ENCODE results near the gene STIM1. TPM values are rescaled to one million over a fixed set of nuclear protein-coding genes. Genes with fewer than 3 reads are reported as not detected.

STIM1 gene
- total RNA-seq, 1 experiment from 2014 or later: 15.2 TPM

DNA sequence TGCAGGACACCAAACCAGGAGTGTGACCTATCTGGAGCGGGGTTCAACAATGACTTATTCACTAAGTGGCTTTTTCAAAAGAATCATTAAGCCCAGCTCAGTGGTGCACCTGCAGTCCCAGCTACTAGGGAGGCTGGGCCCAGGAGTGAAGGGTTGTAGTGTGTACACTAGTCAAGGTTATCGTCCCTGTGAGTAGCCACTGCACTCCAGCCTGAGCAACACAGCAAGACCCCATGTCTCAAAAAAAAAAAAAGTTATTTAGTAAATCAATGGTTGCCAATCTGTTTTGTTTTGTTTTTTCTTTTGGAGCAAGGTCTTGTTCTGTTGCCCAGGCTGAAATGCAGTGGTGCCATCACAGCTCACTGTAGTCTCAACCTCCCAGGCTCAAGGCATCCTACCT lies 22.6 kb upstream of the STIM1 start:
- H3K27ac Mint-ChIP-seq: peak overlapping the region in 1 of 3 experiments; percentile 48; a peak in 1 of 7 replicates
- H2BK15ac ChIP-seq (ENCODE audit: low read depth, low read length): no peak overlapping the region
- H2BK20ac ChIP-seq (ENCODE audit: low read depth, low read length, poor library complexity, severe bottlenecking): no peak overlapping the region
- no peak overlapping the region for H3K14ac ChIP-seq (ENCODE audit: insufficient read depth, low read length)
- H3K36me3 Mint-ChIP-seq (ENCODE audit: insufficient read depth in 1 of 3, low read depth in 3 of 3): peaks cover 25 to 38% (median 26%) of the 10 kb centered on the region in 3 experiments
- no peak overlapping the region for H3K27ac ChIP-seq (ENCODE audit: insufficient read length, low read depth, low read length)
- H3K9me3 Mint-ChIP-seq: no peaks in the 10 kb centered on the region
- no peak overlapping the region for H2AK5ac ChIP-seq (ENCODE audit: insufficient read length, low read length)
- H3K4me2 ChIP-seq (ENCODE audit: insufficient read depth, insufficient read length, low read length): no peak overlapping the region
- no peaks in the 10 kb centered on the region for H3K23me2 ChIP-seq (ENCODE audit: insufficient read length, low read depth, low read length, poor library complexity, severe bottlenecking)
- no peak overlapping the region for H3K23ac ChIP-seq (ENCODE audit: insufficient read length, low read depth, low read length)
- H3K4me3 Mint-ChIP-seq: no peak overlapping the region
- no peak overlapping the region for H2BK12ac ChIP-seq (ENCODE audit: insufficient read length, low read depth, low read length)
- H2BK120ac ChIP-seq (ENCODE audit: low read depth, low read length, poor library complexity, severe bottlenecking): no peak overlapping the region
- TF ChIP-seq, protein P1, sequence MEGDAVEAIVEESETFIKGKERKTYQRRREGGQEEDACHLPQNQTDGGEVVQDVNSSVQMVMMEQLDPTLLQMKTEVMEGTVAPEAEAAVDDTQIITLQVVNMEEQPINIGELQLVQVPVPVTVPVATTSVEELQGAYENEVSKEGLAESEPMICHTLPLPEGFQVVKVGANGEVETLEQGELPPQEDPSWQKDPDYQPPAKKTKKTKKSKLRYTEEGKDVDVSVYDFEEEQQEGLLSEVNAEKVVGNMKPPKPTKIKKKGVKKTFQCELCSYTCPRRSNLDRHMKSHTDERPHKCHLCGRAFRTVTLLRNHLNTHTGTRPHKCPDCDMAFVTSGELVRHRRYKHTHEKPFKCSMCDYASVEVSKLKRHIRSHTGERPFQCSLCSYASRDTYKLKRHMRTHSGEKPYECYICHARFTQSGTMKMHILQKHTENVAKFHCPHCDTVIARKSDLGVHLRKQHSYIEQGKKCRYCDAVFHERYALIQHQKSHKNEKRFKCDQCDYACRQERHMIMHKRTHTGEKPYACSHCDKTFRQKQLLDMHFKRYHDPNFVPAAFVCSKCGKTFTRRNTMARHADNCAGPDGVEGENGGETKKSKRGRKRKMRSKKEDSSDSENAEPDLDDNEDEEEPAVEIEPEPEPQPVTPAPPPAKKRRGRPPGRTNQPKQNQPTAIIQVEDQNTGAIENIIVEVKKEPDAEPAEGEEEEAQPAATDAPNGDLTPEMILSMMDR (conservative IDR thresholded peaks at IDR 0.05): no peak
- H3K79me2 ChIP-seq (ENCODE audit: insufficient read depth, low read length): no peaks in the 10 kb centered on the region
- H3K4ac ChIP-seq (ENCODE audit: low read depth, low read length): no peak overlapping the region
- no peak overlapping the region for H2AFZ ChIP-seq (ENCODE audit: low read length)
- H3K18ac ChIP-seq (ENCODE audit: insufficient read length, low read depth, low read length): no peak overlapping the region
- no peak for DNase-seq
- H3K56ac ChIP-seq (ENCODE audit: insufficient read length, low read depth, low read length): no peak overlapping the region
- no peaks in the 10 kb centered on the region for H3K27me3 Mint-ChIP-seq (ENCODE audit: low read depth)
- H3K79me1 ChIP-seq (ENCODE audit: insufficient read depth, low read depth, low read length, poor library complexity, severe bottlenecking): no peaks in the 10 kb centered on the region
- no peak overlapping the region for H4K8ac ChIP-seq (replicated peaks; ENCODE audit: insufficient read length, low read depth, low read length)
- H3K4me1 Mint-ChIP-seq: peaks cover 39% of the 10 kb centered on the region in 2 experiments
- H3K9me3 ChIP-seq (ENCODE audit: control insufficient read depth, low read depth, low read length): no peaks in the 10 kb centered on the region
- H3K27me3 ChIP-seq (ENCODE audit: insufficient read depth, low read length): no peaks in the 10 kb centered on the region
- H4K20me1 ChIP-seq (ENCODE audit: control insufficient read depth, insufficient read depth, insufficient read length): peaks cover 5% of the 10 kb centered on the region
- no peak overlapping the region for H3T11ph ChIP-seq (ENCODE audit: low read length)
- H3K9ac ChIP-seq (ENCODE audit: extremely low read depth, insufficient read length, low read length): no peak overlapping the region
- no peak overlapping the region for H4K91ac ChIP-seq (ENCODE audit: insufficient read length, low read depth, low read length)
- H3K4me1 ChIP-seq (ENCODE audit: insufficient read depth, low read length): peaks cover 15% of the 10 kb centered on the region
- no peak overlapping the region for H4K5ac ChIP-seq (ENCODE audit: insufficient read length, low read depth, low read length)
- H2BK5ac ChIP-seq (ENCODE audit: insufficient read length, low read length): no peak overlapping the region
- no CpG with 5 or more reads among the region's 2 CpGs for WGBS (ENCODE audit: extremely low coverage, insufficient read length, low lambda C conversion rate)

All from H9 (cell line).